ENCODE results near the gene OR2AG1.
"Not testable (repeated sequence)": the region's sequence is repeated elsewhere in the genome, so short reads cannot be mapped to it uniquely, and the experiment has no call there.

The OR2AG1 gene

DNA sequence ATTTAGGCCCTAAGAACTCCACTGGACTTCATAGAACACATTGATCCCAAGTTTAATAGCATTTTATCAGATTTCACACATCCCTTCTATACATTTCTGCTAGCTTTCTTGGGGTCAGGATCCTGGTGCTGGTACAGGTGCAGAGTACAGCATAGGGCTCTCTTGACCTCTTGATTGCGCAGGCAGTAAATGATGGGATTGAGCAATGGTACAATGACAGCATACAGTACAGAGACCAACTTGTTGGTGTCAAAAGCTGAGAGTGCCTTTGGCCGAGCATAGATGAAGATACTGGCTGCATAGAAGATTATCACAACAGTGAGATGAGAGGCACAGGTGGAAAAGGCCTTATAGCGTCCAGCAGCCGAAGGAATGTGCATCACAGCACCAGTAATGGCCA is 11.8 kb downstream of the OR2AG1 start:
- DNase-seq = no peak

DNA sequence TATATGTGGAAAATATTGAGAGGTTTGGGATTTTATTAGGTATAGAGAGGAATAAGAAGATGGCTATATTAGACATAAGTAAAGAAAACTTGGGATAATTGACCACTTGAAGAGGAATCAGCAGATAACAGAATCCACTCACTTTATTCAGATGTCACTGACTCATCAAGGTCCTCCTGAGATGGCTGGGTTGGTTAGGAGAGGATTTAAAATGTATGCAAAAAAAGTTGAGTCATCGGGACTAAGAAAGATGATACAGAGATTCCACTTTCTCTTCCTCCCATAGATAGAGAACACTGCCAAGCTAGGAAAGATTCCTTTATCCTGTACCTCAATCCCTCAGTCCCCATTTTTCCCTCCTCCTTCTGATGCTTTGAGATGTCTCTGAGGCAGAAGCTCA is 16.6 kb downstream of the OR2AG1 start, which contains the start of gene OR6A2:
OR6A2 (minus strand) TSS at position 288 of the 400 bp plus-strand sequence. CDS start 3,981 bp downstream, outside the sequence.
- no peak for DNase-seq

DNA sequence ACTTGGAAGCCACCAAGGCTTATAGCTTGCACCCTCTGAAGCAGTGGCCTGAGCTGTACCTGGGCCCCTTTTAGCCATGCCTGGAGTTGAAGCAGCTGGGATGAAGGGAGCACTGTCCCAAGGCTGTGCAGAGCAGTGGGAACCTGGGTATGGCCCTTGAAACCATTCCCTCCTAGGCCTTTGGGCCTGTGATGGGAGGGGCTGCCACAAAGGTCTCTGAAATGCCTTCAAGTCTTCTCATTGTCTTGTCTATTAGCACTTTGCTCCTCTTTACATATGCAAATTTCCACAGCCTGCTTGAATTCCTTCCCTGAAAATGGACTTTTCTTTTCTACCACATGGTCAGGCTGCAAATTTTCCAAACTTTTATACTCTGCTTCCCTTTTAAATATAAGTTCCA is 18.3 kb downstream of the OR2AG1 start:
- not testable (repeated sequence) for DNase-seq

DNA sequence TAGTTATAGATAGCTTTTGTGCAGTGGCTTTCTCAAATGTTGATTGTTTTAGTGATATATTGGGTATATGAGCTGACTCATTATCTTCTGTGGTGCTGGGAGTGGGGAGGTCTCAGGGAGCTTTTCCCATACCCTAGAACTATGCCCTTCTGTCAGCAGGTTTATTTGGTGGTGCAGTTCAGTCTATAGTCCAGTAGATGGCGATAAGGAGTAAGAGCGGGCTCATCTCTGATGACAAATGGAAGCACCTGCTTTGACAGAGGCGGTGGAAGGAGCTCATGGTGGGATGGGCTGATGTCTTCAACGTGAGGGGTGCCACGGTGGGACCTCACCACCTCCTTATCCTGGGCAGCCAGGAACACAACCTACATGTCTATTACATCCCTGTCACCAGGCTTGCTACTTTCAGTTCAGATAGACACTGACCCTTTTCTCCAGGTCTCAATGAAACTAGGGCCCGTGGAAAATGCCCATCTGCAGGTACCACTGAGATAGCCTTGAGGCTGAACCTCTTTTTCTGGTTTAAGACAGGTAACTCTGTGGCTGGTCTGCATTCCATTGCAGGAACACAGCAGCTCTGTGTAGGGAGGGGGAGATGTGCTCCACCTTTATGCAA is 29.7 kb downstream of the OR2AG1 start:
- DNase-seq = peak; percentile 31

DNA sequence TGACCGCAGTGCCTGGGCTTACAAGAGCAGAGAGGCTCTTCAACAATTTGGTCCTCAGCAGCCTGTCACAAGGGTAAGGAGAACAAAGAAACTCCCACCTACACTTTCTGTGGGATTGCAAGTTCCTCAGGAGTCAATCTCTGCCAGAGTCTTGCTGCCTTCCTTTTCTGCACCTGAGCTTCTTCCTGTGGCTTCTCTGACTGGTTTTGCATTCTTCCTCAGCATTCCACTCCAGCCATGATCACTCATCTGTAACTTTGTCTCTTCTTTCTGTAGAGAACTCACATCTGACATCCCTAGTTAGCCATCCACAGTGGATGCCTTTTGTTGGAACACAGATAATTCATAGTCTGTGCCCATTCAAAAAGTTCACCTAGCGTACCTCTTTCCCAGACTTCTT is 30.8 kb downstream of the OR2AG1 start:
- DNase-seq = no peak

DNA sequence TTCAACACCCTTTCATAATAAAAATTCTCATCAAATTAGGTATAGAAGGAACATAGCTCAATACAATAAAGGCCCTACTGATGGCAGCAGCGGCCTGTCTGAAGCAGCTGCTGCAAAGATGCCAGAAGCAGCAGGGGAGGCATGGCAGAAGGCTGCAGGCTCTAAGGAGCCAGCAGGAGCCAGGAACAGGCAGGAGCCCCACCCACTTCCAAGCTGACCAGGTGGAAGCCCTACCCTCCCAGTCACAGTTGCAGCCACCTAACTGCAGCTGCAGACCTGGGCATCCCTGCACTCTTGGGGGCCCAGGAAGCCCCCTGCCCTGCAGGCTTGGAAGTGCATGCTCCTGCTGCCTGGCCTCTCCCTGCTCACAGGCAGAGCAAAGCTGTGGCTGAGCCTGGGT is 34.9 kb downstream of the OR2AG1 start:
- no peak for DNase-seq

DNA sequence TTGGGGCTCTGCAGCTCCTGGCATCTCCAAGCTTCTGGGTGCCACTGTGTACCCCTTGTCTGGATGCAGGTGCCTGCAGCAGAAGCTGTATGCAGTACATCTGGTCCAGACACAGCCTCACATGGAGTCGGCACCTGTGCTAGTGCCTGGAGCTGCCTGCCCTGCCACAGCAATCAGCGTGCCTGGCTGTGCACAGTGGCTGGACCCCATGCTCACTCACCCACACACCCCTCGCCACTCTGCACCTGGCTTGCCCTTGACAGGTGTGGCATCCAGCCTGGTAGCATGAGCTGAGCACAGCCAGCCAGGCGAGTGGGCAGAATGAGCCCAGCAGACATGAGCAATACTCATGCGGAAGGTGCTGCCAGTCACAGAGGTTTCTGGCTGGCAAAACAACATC is 36.1 kb downstream of the OR2AG1 start:
- DNase-seq = no peak

DNA sequence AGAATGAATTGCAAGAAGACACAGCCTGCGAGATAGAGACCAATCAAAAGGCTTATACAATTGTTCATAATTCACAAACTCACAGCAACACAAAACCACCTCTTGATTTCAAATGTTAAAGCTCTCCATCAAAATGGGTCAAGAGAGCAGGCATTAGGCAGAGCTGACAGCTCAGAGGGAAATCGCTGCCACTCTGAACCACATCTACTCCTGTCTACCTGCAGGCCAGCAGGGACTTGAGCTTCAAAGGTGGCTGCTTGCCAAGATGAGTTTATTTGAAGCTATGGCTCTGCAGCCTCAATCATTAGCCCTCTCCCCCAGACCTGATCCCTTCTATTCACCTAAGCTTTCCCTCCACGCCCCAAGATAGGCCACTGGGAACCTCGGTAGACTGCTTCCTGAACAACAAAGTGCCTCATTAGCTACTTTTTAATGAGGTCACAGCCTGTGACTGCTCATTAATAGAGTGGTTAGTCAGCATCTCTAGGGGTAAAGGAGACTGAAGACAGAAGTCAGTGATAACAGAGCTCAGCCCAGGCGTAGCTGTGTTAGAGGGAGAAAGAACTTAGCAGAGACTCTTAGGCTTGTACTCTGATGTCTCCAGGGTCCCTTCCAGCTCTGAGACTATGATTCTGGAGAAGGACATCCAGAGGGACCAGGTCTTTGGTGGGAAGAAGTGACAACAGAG is 41.5 kb downstream of the OR2AG1 start:
- no peak for DNase-seq

DNA sequence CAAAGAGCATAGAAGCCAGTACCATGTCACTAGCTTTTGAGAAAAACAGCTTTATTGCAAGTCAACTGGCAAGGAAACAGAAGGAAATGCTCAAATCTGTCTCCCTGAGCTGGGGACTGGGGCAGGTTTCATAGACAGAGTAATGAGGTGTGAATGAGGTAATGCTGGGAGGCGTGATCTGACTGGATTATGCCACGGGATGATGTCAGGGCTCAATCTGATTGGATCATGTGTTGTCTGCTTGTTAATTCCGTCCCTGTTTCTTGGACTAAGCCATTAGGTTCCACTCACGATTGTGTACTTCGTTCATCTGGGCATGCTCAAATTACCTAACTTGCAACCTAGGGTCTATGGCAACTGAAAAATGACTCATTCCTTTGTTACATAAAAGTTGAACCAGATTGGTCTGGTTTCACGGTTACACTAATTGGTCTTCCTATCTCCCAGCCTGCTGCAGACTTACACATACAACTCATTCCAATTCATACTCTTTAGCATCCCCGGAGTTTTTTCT is 42.5 kb downstream of the OR2AG1 start:
- no peak for DNase-seq

DNA sequence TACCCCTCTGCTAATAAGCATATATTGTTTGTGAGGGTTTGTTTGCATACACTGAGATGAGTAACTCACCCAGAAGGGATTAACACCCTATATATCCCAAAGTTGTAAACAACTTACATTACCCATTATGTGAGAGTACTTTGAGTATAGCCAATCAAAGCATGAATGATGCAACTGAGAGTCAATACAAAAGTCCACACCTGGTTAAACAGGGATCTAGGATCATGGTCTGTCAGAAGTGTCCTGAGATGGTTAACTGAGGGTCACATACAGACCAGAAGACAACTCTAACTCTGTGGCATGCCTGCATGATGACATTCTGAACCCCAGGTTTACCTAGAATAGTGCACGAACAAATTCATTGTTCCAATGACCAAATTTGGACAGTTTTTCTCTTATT is 45.3 kb downstream of the OR2AG1 start:
- no peak for DNase-seq

DNA sequence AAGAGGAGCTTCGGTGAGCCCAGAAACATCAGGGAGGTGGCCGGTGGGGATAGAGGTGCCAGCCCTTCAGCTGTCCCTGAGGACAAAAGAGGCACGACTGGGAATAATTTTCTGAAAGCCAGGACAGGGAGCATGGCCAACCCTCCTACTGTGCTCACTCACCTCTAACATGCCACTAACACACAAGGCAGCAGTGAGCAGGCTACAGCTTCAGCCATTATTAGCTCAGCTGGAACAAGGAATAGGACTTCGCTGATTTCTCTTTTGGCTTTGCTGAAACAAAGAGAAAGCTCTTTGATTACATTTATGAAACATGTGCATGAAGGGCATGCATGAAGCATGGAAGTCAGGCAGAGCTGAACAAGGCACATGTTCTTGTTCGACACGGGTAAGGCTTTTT is 50.5 kb downstream of the OR2AG1 start:
- no peak for DNase-seq

DNA sequence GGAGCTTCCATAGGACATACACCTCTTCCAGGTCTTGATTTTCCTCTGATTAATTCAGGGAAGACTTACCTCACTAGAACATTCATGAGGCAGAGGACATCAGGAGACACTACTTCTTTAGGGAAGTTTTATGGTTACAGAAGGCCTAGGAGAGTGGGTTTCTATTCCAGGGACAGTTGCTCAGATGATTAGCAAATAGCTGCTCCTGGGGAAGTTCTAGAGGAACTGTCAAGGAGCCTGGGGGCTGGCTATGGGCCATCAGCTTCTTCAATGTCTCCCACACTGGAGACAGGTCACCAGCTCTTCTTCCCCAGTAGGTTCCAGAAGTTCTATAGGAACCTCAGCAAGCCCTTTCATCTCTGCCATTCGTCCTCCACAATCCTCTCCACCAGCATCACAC is 51.2 kb downstream of the OR2AG1 start:
- DNase-seq = no peak
